ENCODE results near the gene MZT2A. TPM values are rescaled to one million over a fixed set of nuclear protein-coding genes. Genes with fewer than 3 reads are reported as not detected.
"Not testable (repeated sequence)": the region's sequence is repeated elsewhere in the genome, so short reads cannot be mapped to it uniquely, and the experiment has no call there.

Gene MZT2A, protein sequence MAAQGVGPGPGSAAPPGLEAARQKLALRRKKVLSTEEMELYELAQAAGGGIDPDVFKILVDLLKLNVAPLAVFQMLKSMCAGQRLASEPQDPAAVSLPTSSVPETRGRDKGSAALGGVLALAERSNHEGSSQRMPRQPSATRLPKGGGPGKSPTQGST
- polyA plus RNA-seq (ENCODE audit: insufficient read length in 3 of 3), result 10 to 100 TPM; 31.9 to 49.1 (median 33.2) TPM

DNA sequence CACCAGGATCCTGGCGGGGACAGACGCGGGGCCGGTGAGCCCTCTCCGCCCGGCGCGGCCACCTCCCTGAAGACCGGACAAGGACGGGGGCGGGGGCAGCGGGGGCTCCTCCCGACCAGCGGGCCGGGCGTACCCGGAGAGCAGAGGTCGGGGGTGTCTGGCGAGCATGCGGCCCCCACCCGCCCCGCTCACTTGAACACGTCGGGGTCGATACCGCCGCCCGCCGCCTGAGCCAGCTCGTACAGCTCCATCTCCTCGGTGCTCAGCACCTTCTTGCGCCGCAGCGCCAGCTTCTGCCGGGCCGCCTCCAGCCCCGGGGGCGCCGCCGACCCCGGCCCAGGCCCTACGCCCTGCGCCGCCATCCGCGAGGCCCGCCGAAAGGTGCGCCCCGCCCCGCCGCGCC, at the start of gene MZT2A:
TSS of gene MZT2A (minus strand) at position 383 of the 403 bp plus-strand sequence. CDS start at position 362, 21 bp downstream.
- DNase-seq (ENCODE audit: low read depth in 3 of 3, low spot score in 2 of 3), result not testable (repeated sequence)

DNA sequence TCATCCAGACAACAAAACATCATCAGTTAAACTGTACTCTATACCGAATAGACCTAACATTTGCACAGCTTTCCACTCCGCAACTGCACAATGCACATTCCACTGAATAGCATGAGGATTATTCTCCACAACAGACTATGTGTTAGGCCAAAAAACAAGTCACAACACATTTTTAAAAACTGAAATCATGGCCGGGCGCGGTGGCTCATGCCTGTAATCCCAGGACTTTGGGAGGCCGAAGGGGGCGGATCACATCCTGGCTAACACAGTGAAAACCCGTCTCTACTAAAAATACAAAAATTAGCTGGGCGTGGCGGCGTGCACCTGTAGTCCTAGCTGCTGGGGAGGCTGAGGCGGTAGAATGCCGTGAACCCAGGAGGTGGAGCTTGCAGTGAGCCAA, 46.7 kb upstream of the MZT2A start:
- not testable (repeated sequence) for DNase-seq (ENCODE audit: low read depth in 3 of 3, low spot score in 2 of 3)

DNA sequence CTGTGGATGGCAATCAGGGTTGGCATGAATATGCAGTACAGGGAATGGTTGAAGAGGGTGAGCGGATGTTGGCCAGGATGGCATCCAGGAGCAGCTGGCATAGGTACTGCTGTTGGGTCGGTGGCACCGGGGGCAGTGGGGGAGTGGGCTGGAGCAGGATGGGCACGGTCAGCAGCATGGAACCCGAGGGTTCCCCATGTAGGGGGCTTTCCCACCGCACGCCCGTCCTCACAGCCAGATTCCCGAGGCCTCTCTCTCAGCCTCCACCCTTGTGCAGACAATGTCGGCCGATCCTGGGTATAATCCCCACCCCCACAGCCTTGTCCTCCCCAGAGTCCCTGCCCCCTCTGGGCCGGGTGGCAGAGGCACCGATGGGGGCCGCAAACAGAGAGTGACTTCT, 44.6 kb upstream of the MZT2A start:
- not testable (repeated sequence) for DNase-seq (ENCODE audit: low read depth in 3 of 3, low spot score in 2 of 3)

DNA sequence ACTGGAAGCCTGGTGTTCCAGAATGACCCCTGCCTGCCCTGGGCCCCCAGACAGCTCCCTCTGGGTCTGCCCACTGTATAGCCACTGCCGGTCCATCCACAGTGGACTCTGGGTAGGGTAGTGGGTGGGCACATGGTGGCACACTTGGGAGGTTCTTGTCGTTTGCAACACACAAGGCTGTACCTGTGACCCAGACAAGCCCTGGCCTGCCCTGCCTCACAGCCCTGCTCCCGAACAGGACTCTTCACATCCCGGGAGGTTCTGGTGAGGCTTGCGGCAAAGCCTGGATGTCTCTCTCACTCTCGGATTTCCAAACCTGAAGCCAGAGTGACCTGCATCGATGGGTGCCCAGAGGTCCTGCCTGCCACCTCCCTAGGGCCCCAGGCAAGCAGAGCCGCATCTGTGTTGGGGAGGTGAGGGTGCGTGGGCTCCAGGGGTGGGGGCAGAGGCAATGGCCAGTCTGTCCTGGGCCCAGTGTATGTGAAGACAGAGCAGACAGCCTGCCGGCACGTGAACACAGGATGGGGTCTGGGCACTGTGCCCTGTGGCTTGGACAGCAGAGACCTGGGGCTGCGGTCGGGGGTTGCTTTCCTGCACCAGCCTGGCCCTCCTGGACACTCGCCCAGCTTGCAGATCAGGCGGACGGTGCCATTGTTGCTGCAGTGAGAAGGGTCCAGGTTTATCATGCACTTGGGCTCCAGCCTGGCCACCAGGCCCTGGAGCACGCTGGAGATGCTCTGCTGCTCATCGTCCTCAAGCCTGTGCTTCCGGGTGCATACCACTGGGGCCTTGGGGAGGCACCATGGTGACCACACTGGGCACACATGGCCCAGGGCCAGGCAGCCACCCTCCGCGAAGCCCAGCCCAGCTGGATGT, 44.0 kb upstream of the MZT2A start:
- DNase-seq (ENCODE audit: low read depth in 3 of 3, low spot score in 2 of 3), result not testable (repeated sequence)

DNA sequence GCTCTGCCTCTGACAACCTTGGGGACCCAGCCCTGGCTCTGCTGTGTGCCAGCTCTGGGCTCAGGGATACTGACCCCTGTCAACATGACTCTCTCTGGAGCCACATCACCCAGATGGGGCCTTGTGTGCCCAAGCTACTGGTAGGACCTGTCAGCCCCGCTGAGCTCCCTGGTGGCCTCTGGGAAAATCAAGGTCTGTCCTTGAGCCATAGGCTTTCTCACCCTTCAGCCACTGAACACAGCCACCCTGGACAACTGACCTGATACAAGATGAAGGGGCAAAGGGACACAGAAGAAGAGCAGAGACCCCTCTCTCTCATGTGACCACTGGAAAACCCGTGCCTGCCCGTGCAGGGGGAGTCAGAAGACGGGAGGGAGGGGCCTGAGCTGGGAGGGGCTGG, 43.3 kb upstream of the MZT2A start:
- no peak for DNase-seq (ENCODE audit: low read depth in 3 of 3, low spot score in 2 of 3)

DNA sequence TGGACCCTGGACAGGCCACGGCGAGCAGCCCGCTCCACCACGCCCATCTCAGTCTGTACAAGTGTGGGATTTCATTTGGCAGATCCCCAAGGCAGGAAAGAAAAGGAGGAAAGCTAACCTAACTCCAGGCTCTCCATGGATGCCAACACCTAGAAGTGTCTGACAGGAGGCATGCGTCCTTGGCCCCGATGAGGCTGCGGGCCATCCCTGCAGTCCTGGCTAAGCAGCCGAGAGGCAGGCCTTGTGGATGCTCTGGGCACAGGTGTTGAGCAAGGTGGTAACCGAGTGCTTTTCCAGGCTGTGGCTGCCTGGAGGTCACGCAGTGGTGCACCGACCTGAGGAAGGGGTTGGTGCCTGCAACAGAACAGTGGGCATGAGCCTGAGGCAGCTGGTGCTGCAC, 42.8 kb upstream of the MZT2A start:
- DNase-seq (ENCODE audit: low read depth in 3 of 3, low spot score in 2 of 3), result not testable (repeated sequence)

DNA sequence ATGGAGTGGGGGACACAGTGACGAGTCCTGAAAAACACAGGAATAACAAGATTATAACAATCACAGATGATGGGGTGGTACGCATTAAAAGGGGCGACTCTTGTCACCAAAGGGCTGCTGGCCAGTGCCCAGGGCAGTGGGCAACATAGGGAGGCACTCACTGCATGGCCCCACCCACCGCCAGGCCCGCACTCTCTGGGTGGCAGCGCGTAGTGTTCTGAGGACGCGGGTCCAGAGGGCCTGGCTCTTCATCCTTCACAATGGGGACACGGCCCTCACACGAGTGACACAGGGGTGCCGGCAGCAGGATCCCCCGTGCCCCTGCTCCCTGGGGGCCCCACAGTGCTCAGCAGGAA, 42.1 kb upstream of the MZT2A start:
- DNase-seq (ENCODE audit: low read depth in 3 of 3, low spot score in 2 of 3), result not testable (repeated sequence)

DNA sequence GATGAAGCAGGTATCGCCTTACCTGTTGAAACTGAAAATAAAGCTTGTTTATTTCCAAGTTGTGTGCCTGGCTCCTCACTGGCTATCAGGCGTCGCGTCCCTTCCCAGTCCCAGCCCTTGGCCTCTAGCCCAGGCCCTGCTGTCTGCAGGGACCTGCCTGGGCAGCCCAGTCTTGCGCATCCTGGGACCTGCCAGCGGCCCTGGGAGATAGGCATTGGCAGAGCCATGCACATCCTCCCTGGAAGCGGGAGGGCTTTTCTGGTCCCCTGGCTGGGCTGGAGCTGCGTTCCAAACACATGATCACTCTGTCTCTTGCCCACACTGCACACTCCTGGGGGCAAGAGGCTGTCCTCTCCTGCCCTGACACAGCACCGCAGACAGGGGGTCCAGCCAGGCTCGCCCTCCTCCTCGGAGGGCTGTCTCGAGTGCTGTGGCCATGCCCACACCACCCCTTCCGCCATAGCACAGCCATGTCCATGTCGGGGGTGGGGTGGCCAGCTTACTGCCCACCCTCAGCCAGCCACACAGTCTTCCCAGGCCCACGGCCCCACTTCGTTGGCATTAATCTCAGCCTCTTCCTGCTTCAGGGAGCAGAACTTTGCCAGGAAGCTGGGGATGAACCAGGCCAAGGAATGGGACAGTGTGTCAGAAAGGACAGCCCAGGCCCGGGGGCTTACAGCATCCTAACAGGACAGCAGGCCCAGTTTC, 41.6 kb upstream of the MZT2A start:
- DNase-seq (ENCODE audit: low read depth in 3 of 3, low spot score in 2 of 3), result not testable (repeated sequence)

DNA sequence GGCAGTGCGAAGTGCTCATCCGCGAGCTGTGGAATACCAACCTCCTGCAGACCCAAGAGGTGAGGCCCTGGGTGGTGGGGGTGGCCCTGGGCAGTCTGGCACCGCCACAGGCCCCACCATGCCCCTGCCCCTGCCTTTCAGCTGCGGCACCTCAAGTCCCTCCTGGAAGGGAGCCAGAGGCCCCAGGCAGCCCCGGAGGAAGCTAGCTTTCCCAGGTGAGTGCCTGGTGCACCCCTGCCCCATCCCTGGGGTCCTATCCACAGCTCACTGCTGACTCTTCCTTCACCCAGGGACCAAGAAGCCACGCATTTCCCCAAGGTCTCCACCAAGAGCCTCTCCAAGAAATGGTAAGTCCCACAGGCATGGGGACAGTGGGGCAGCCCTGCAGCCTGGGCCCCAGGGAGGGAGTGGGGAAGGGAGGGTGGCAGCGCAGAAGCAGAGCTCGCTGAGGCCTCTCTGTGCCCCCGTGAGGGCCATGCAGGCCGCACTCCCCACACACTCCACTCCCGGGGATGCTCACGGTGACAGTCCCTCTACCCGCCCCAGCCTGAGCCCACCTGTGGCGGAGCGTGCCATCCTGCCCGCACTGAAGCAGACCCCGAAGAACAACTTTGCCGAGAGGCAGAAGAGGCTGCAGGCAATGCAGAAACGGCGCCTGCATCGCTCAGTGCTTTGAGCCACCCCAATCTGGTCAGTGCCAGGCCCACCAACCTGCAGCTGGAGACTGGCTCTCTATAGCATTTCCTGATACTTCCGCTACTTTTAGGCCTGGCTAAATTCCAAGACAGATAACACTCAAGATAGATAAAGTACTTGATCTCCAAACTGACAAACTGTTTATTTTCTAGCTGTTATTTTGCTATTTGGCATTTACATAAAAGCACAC, 40.8 kb upstream of the MZT2A start:
- not testable (repeated sequence) for DNase-seq (ENCODE audit: low read depth in 3 of 3, low spot score in 2 of 3)

DNA sequence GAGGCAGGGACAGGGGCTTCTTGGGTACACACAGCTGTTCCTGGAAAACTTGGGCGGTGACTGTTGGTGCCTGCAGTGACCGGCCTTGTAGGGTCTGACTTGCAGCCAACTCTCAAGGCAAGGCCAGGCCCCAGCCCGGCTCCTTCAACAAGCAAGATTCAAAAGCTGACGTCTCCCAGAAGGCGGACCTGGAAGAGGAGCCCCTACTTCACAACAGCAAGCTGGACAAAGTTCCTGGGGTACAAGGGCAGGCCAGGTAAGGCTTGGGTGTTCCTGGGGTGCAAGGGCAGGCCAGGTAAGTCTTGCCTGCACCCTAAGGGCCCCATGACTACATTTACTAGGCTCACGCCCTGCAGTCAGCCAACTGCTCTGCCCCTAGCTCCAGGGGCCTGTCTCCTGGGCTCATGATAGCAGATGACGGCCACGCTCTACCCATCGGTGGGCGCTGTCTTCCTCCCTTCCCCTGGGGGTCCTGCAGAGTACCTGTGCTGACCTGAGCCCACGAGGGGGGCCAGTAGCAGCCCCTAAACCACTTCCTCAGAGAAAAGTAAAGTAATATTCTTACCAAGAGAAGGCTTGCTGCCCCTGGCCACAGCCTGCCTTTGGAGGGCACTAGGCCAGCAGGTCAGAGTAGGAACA, 39.5 kb upstream of the MZT2A start:
- not testable (repeated sequence) for DNase-seq (ENCODE audit: low read depth in 3 of 3, low spot score in 2 of 3)

DNA sequence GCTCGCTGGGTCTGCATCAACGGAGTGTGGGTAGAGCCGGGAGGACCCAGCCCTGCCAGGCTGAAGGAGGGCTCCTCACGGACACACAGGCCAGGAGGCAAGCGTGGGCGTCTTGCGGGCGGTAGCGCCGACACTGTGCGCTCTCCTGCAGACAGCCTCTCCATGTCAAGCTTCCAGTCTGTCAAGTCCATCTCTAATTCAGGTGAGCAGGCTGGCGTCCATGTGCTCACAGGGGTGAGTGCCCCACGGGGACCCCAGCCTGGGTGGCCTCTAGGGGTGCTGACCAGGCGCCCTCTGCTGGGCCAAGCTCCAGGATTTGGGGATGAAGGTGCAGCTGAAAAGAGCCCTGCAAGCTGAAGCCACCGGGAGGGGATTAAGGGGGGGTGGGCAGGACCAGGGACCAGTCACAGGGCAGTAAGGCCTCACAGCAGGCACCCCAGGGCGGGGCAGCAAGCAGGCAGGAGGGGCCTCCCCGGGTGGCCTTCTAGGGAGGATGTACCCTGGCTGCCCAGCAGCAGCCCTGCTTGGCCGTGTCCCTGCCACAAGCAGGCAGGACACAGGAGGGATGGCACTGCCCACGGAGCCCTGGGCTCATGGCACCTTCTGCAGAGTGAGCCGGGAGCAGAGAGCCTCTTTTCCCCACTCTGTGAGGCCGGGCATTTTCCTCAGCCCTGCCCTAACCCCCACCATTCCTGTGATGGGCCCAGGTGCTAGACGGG, 38.6 kb upstream of the MZT2A start:
- not testable (repeated sequence) for DNase-seq (ENCODE audit: low read depth in 3 of 3, low spot score in 2 of 3)

DNA sequence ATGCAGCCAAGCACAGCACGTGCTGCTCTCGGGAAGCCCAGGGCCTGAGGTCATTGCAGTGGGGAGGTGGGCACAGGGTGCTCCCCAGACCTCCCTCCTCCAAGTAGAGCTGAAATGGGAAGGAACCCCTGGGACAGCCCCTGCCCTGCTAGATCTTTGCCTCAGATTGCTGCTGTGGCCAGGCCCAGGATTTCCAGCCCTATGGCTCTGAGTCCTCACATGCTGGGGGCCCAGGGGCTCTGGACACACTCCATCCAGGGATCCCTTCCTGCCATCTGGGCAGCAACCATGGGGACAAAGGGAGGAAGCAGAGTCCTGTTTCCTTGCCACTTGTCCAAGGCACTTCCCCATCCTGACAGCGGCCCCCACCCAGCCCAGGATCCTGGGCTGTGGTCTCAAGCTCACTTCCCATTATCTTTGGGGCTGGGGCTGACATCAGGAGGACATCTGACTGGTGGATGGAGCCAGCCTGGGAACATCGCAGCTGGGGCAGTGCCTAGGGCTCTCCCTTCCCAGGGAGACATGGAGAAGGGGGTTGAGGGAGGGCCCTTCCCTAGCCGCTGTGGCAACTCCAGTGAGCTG, 37.8 kb upstream of the MZT2A start:
- not testable (repeated sequence) for DNase-seq (ENCODE audit: low read depth in 3 of 3, low spot score in 2 of 3)

DNA sequence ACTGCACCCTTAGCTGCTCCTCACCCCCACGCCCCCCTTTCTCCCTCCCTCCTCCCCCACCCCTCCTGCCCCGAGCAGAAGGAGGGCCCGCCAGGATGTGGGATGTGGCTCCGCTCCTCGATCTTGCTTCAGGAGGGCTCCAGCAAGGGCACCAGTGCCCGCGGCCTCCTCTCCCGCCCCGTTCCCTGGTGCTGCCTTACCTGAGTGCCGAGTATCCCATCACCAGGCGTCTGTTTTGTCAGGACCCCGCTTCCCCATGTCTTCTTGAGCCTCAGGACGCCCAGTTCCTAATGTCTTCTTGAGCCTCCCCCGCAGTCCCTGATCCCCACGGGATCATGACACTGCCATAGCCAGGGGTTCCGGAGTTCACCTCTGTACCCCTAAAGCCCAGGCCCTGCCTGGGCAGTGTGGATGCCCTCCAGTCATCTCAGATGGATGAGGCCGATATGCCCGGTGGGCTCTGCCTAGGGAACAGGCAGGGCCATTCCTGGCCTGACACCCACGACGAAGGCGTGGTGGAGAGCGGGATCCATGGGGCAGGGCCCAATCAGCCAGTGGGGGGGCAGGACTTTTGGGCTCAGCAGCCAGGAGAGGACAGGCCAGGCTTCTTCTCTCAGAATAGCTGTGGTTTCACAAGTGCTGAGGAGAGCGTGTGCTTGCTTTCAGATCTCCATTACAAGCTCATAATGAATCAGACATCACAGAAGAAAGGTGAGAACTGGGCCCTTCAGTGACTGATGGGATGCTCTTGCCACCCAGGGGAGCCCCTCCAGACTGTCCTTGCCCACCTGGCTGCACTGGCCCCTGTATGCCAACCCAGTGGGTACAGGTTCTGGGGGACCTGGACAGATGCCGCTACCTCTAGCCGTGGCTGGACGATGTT, 37.0 kb upstream of the MZT2A start:
- not testable (repeated sequence) for DNase-seq (ENCODE audit: low read depth in 3 of 3, low spot score in 2 of 3)

DNA sequence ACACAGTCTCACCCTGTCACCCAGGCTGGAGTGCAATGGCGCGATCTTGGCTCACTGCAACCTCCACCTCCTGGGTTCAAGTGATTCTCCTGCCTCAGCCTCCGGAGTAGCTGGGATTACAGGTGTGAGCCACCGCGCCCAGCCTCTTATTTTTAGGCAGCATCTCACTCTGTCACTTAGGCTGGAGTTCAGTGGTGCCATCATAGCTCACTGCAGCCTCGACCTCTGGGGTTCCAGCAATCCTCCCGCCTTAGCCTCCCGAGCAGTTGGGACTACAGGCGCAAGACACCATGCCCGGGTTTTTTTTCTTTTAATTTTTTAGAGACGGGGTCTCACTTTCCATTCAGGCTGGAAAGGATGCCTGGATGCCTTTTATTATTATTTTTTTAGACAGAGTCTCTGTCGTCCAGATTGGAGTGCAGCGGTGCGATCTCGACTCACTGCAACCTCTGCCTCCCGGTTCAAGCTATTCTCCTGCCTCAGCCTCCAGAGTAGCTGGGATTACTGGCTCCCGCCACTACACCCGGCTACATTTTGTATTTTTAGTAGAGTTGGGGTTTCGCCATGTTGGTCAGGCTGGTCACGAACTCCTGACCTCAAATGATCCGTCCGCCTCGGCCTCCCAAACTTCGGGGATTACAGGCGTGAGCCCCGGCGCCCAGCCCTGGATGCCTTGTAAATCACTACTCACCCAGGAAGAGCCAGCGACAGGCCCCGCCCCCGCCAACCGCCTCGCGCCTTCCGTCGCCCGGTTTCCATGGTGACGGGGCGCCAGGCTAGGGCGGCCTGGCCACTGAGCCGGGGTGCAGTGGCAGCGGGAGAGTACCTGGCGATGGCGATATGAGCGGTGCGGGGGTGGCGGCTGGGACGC, 35.2 kb upstream of the MZT2A start, which contains the start of gene CCDC74A:
TSS of gene CCDC74A (plus strand) at position 758 of the 871 bp plus-strand sequence. CDS start at position 841, 83 bp downstream.
- DNase-seq (ENCODE audit: low read depth in 3 of 3, low spot score in 2 of 3), result peak in 1 of 3 donors; percentile 33

DNA sequence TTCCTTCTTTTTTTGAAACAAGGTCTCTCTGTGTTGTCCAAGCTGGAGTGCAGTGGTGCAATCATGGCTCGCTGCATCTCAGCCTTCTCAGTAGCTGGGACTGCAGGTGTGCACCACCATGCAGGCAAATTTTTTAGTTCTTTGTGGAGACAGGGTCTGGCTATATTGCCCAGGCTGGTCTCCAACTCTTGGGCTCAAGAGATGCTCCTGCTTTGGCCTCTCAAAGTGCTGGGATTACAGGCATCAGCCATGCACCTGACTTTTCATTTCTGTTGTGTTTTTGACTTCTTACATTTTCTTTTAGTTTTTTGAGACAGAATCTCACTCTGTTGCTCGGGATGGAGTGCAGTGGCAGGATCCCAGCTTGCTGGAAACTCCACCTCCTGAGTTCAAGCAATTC, 33.1 kb upstream of the MZT2A start:
- not testable (repeated sequence) for DNase-seq (ENCODE audit: low read depth in 3 of 3, low spot score in 2 of 3)

DNA sequence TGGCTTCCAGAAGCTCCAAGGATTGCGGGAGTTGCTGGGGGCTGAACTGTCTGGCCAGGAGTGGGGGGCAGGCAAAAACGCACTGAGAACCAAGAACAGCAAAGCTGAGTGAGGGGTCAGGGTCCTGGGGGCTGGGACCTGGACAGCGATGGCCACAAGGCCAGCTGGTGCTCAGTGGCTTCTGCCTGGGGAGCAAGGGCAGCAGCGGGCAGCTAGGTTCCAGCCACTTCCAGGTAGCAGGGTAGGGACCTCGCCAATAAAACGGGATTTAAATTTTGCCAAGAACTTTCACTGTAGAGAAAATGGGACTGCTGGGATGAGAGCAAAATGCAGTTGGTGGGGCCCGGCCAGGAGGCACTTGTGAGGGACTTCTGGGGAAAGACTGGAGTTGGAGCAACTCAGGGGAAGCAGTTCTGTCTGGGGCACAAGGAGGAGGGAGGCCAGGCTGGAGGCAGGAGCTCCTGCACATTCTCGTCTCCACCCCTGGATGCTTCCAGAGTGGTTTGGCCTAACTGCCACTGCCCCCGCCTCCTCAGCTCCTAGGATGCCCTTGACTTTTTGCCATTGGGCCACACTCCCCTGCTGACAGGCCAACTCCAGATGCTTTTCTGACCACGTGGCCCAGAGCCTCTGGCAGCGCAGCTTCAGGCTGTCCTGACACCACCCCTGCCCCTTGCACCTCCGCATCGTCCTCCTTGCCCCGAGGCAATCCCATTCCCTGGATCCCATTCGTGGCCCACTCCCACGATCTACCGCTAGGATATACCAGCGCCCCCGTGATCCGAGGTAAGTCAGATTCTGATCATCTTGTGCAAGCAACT, 30.0 kb upstream of the MZT2A start:
- no peak for DNase-seq (ENCODE audit: low read depth in 3 of 3, low spot score in 2 of 3)

Data from right renal cortex interstitium (tissue), 3 donors.